HG02610 (cell line): ENCODE data around the gene MAP2K3.
A peak's percentile ranks its signal among the peaks of the same experiment; 100 is the strongest.
"Not testable (repeated sequence)": the region's sequence is repeated elsewhere in the genome, so short reads cannot be mapped to it uniquely, and the experiment has no call there.

ENCODE experiments used
- ATAC-seq: cut with Tn5 transposase; IDR thresholded peaks from one replicate; pipeline ENCODE4 v1.9.1; 2021; ENCODE audit warnings: mild to moderate bottlenecking, moderate library complexity; ENCODE audit not compliant: unreplicated experiment

The MAP2K3 gene

DNA sequence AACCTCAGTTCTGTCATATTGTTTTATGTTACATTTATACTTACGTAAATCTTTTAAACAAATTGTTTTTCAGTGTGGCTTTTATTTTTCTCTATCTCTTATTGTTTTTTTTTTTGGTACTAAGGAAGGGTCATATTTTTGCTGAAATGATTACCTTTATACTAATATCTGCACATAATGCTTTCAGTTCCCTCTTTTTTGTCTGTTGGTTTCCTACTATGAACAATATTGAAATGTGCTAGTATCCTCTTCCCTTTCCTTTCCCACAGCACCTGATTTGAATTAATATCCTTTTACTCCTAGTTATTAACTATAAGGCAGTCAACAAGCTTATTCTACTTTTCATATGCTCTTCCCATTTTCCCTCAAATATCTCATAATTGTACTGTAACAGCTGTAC is 43.4 kb downstream of the MAP2K3 start:
- peak; percentile 52 for ATAC-seq

DNA sequence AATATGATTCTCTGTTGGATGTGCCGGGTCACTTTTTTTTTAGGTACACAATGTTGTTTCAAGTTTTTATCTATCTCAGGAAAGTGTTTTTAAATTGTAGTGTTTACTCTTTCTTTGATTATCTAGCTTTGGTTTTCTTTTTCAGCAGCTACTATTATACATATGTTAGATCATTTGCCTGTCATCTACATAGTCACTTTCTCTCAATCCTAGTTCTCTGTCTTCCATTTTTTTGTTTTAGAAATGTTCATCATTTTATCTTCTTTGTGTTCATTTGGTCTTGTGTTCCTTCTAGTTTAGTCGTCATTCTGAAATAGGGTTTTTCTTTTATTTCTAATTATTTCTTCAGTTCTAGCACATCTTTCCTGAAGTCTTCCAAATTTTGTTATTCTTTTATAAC is 44.3 kb downstream of the MAP2K3 start:
- ATAC-seq = not testable (repeated sequence)

DNA sequence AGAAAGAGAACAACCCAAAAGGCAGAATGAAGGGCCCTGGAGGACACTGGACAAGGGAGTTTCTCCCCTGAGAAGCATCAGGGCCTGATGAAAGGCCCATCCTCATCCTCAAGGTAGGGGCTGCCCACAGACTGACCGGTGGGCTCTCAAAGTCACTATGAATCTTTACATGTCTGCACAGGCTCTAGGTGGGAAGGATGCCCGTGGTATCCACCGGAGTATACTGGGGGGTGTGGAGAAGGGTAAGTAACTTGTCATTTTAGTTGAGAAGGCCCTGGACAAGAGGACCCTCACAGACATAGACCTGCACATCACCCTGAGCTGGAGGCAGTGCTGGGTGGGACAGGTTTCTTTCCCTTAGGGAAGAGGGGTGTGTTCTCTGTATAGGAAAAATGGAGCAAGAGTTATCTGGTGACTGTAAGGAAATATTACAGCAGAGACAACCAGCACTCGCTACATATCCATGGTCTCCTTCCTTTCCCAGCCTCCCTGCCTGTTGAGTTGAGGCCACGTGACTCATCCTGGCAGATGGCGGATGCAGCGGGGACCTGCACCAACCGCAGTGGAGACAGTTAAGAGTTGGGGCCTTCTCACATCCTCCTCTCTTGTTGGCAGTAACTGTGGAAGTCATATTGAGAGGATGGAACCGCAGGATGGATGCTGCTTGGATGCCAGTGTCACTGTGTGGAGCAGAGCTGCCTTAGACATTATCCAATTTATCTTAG is 46.1 kb downstream of the MAP2K3 start:
- no peak for ATAC-seq

DNA sequence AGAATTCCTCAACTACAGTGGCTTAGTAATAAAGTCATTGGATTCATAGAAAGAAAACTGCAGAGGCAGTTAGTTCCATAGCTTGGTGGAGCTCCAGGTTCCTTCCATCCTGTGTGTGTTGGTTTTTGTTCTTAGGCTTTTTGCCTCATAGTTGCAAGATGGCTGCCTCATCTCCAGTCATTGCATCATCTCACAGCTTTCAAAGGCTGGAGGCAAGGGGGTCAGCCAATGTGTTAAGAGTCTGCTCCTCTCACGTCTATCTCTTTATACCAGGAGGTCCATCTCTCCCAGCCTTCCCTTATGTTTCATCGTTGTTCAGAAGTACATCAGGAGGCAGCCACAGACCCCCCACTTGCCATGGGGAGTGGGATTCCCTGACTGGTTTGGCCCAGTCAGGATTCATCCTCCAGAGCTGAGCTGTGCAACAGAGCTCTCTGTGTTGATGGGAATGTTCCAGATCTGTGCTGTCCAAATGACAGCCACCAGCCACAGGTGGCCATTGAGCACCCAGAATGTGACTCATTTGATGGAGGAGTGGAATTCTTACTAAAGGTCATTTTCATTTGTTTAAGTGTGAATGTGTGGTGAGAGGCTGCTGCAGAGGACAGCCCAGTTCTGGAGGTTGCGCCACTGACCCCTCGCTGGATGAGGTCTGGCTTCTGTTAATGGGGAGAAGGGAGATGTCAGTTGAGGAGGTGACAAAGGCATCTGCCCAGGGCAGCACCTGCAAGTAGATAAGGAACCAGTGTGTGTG is 52.2 kb downstream of the MAP2K3 start:
- not testable (repeated sequence) for ATAC-seq

DNA sequence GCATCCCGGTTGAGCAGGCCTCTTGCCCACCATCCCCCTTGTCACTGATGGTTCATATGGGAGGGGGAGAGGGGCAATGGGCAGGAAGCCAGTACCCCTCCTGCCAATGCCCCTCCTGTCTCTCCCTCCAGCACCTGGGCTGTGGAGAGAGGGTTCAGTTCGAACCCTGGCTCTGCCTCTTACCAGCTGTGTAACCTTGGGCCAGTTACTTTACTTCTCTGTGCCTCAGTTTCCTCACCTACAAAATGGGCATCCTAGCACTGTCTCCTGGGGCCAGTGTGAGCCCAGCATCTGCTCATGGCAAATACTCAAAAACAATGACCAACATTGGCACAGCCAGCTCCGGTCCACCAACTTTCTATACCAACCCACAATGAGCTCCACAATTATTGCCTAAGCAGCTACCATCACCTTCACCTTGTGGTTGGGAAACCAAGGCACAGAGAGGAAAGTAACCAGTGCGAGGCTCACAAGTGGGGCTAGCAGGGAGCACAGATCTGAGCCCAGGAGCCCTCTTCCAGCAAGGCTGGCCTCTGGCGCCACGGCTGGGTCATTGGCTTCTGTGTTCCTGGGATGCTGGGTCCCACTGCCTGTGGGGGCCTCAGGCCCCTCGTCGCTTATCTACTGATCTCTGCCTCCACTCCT is 53.6 kb downstream of the MAP2K3 start:
- ATAC-seq = not testable (repeated sequence)

DNA sequence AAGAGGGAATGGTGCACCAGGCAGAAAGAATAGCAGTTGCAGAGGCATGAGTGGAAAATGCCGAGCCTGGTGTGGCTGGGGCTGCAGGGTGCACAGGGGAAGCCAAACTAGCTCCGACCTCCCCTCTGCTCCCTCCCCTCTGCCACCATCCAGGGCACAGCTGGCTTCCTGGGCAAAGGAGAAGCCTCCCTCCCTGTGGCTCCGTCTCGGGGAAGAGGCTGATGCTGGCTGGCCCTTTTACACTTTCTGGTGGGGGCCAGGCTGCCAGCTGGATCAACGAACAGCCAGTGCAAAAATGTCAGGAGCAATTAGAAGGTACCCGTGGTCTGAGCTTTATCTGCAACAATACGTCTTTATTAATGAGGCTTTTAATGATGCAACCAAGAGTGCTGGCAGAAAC is 54.5 kb downstream of the MAP2K3 start:
- ATAC-seq = no peak

DNA sequence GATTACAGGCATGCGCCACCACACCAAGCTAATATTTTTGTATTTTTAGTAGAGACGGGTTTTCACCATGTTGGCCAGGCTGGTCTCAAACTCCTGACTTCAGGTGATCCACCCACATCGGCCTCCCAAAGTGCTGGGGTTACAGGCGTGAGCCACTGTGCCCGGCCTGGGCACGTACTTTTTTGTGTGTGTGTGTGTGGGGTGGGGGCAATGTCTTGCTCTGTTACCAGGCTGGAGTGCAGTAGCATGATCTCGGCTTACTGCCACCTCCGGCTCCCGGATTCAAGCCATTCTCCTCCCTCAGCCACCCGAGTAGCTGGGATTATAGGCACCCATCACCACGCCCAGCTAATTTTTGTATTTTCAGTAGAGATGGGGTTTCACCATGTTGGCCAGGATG is 55.1 kb downstream of the MAP2K3 start:
- not testable (repeated sequence) for ATAC-seq

DNA sequence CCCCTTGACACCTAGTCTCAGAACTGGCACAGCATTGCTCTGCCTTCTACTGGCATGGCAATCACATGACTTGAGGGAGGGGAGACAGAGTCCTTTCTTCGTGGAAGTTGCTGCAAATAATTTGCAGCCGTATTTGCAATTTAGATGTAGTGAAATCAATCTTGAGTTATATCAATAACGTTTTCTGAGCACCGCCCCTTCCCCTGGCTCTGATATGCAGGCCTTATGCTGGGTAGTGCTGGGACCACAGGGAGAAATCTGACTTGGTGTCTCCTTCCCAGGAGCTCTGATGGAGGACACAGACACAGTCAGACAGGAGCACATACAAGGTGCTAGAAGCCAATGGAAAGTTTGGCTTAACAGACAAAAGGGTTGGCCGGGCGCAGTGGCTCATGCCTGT is 55.9 kb downstream of the MAP2K3 start:
- not testable (repeated sequence) for ATAC-seq

DNA sequence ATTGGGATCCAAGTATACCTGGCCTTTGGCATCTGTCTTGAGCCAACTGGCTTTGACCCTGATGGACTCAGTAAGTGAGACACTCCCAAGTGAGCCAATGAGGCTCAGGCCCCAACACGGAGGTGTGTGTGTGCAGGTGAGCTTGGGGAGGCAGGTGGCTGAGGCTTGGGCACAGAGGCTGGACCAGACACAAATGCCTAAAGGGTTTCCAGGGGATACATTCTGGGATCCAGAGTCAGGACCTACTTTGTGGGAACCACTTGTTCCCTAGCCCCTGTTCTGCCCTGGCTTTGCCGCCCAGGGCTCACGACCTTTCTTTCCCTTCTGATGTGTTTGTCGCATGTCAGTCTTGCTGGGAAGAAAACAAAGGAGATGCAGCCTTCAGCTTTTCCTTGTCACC is 56.8 kb downstream of the MAP2K3 start:
- not testable (repeated sequence) for ATAC-seq

DNA sequence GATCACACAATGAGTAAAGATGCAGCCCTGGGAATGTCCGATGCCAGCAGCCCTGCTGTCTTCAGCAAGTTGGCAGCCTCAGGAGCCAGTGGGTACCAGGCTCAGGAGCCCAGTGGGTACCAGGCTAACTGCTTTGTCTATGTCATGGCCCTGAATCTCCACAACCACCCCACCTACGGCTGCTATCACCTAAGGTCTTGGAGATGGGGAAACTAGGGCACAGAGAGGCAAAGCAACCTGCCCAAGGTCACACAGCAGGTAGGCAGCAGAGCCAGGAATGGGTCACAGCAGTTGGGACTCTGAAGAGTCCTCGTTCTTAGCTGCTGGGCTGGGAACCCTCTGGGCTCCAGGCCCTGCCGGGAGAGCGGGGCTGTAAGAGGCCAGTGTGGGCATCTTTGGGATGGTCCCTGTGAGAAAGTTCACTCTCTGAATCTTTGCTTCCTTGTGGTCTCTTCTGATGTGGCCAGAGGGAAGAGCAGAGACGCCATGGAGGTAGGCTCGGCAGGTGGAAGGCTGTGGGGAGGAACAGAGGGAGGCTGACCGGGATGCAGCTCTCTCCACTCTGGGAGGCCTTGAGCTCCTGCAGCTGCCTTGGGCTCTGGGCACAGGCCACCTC is 57.5 kb downstream of the MAP2K3 start:
- not testable (repeated sequence) for ATAC-seq

DNA sequence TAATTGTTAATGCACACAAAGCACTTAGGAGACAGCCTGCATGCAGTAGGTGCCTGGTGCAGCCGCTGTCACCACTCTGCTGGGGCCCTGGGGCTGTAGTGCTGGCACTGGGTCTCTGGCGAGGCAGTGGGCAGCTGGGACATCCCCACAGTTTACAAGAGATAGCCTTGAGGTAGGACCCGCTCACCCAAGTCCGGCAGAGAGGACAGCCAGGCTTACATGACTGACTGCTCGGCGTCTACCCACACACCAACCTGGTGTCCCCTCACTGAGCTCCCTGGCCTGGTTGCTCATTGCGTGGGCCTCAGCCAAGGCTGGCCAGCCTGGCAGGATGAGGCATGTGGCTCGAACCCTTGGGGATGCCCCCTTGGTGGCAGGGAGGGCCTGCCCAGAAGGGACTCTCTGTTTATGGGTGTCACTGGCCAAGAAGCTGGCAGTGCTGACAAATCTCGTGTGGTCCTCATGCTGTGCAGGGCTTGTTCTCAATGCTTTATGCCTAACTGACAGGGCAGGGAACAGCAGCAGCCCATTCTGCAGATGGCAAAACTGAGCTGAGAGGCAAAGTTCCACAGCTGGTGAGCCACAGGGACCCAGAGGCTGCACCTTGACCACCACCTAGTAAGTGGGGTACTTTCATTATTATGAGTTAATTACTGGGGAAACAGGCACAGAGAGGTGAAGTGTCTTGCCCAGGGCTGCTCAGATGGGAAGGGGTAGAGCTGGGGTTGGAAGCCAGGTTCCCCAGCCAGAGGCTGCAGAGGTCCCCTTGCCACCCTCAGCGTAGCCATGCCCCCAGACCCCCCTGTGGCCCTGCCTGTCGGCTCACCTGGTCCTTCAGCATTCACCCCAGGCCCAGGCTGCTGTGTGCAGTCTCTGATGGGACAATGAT is 58.8 kb downstream of the MAP2K3 start:
- not testable (repeated sequence) for ATAC-seq

DNA sequence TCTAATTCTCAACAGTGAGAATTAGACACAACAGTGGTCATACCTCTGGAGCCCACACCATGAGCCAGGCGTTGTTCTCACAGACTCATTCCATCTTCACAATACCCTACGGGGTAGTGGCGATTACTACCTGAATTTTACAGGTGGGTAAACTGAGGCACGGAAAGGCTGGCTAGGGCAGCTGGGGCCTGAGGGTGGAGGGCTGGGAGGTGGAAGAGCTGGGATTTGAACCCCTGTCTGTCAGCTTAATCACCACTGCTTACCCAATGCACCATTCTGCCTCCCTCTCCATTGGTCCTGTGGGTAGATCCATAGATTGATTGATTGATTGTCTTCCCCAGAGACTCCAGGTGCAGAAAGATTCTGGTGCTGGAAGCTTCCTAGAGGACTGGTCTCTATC is 60.3 kb downstream of the MAP2K3 start:
- ATAC-seq = not testable (repeated sequence)

DNA sequence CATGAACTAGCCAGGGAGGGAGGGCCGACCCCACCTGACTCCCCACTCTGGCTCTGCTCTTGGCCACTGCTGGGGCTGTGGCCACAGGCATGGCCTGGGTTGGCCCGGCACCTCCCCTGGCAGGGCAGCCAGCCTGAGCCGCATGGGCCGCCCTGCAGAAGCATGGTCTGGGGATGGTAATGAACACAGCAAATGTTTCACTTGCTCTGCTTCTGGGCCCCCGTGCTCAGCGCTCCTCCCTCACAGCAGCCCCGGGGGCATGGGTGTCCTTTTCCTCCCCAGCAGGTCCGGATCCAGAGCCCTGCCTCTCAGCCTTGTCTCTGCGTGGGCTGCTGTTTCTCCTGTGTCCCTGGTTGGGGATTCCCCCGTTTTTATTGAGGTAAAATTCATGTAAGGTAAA is 60.7 kb downstream of the MAP2K3 start:
- no peak for ATAC-seq

DNA sequence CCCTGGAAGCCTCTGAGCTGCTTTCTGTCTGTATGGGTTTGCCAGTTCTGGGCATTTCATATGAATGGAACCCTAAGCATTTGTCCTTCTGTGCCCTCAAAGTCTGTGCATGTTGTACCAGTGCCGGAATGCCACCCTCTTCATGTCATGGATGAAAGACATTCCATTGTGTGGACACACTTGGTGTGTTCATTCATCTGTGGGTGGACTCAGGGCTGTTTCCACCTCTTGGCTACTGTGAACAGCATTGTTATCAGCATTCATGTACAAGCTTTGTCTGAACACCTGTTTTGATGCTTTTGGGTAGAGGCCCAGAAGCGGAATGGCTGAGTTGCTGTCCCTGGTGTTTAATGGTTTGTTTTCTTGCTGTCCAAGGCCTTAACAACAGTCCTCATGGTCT is 61.6 kb downstream of the MAP2K3 start:
- not testable (repeated sequence) for ATAC-seq

DNA sequence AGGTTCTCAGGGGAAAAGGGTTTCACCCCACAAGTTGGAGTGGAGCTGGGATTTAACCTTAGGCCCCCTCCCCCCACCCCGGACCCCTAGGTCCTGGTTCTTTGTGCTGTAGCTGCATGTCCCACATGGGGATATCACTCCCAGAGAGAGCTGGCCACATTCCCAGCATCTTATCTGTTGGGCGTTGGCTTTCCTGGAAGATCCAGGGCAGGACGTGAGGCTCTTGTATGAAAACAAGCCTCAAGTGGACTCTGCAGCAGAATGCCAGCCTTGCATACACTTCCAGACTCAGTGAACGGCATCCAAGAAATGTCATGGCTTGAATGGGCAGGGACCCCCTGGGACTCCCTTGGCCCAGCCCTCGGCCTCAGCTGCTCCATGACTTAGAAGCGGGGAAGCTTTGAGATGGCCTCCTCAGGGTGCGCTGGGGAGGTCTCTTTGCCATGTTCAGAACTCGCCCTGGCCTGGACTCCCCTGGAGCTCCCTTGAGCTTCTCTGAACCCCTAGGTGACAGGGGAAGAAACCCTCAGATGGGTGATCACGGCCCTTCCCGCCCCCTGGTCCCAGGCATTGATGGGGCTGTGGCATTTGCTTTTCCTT is 62.2 kb downstream of the MAP2K3 start:
- not testable (repeated sequence) for ATAC-seq

DNA sequence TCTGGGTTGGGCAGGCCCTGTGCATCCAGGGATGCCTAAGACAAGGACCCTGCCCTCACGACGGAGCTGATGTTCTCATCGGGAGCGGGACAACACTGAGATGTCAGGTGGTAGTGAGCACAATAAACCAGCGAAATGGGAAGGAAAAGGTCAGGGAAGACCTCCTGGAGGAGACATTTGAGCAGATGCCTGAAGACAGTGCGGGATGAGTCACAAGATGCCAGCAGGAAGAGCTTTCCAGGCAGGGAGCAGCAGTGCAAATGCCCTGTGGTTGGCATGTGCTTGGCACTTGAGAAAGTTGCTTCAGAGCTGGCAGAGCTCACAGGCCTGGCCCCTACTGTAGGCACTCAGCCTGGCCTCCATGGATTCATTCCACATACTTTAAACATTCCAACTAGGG is 63.1 kb downstream of the MAP2K3 start:
- ATAC-seq = not testable (repeated sequence)

DNA sequence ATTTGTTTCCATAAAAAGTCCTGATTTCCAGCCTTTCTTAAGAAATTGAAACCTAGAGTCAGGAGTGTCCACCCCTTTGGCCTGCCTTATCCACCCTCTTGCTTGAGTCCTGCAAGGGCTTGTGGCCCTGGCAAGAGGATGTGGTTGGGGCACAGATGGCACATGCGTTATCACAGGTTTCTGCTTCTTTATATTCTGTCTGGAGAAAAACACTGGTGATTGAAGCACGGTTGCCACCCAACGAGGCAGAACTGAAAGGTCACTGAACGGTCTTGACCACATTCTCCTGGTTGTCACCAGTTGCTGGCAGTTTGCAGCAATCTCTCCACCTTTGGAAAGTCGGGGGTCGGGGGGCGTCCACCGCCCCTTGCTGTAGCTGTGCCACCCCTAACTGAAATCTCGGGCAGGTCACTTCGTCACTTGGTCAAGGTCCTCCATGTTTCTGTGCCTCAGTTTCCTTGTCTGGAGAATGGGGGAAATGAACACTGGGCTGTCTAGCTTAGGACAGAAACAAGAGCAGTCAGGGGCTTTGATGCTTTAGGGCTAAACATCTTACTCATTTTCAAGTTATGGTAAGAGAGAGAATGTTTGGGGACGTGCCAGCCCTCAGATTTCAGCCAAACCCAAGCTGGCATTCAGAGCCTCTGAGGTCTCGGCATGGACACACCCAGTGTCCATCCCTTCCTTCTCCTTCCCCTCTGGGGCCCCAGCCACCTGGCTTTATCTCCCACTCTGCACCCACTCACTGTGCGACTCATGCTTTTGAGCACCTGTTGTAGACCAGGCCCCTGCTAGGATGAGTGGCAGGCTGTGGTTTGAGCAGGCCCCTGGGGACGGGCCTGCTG is 63.8 kb downstream of the MAP2K3 start:
- not testable (repeated sequence) for ATAC-seq

DNA sequence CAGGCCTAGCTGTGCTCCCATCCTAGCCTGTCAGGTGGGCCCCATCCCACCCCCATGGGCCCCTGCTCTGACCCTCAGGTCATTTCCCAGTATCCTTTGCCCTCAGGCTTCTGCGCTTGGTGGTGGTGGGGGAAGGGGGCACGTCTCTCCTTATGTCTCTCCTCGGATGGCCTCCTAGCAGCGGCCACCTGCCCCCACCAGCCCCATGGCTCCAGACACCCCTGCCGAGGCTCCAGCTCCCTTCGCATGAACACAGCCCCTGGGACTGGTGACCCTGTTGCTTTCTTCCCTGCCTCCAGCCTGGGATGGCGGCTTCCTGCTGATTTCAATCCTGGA is 64.4 kb downstream of the MAP2K3 start:
- ATAC-seq = not testable (repeated sequence)

DNA sequence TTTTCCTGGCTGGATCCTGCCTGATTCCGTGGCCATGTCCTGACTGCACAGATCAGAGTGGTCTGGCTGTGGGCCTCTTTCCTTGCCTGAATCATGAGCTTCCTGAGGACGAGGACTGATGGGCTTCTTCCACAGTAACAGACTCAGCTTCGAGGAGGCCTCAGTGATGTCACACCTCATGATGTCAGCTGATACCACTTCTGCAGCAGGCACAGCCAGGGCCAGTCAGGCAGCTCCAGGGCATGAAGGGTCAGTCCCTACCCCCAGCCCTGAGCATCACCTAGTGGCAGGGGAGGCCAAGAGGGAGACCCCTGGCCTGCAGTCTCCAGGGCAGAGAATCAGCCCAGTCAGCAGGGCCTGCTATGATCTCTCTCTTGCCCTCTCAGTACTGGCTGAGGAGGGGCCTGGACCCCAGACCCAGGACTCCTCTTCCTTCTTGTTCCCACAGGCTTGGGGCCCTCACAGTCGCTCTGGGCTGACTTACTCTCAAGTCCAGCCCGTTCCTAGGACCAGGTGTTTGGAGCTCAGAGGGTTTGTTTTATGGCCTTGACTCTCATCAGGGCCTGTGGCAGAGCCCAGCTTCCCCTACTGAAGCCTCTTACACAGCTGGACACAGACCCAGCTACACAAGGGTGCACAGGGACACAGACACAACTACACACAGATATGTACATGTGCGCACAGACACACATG is 65.0 kb downstream of the MAP2K3 start:
- ATAC-seq = not testable (repeated sequence)
